IMR-90 (cell line): ENCODE data around the gene PTGER2. TPM values are rescaled to one million over a fixed set of nuclear protein-coding genes. Genes with fewer than 3 reads are reported as not detected.

Experiments
- ATAC-seq: fragments of 200-7000 bp; cut with Tn5 transposase; 2 replicates; pipeline ENCODE4 v1.9.1; 2020; ENCODE audit warnings: low read depth, mild to moderate bottlenecking, moderate library complexity
- BruUV-seq: library from RNA; stranded (reverse); fragments of 400-500 nt; replicated peaks from 2 replicates; lab custom pipeline; 2021; lab: Mats Ljungman, UMichigan
- CTCF ChIA-PET: fragments of 300-600 bp; formaldehyde crosslinking; extraction: SDS; loops from one replicate; lab custom pipeline; 2021; ENCODE audit warnings: antibody characterized with exemption; lab: Yijun Ruan, JAX
- POLR2A ChIA-PET: fragments of 300-600 bp; sonication (Branson Sonifier 250); formaldehyde crosslinking; loops from one replicate; lab custom pipeline; 2022; ENCODE audit warnings: antibody characterized with exemption; ENCODE audit not compliant: unreplicated experiment; lab: Charles Lee
- DNase-seq: peaks from one replicate; pipeline ENCODE4 v3.0.0; 2013
- H2AFZ ChIP-seq: replicated peaks from 2 replicates; pipeline ENCODE3; 2013; ENCODE audit warnings: low read length, mild to moderate bottlenecking; ENCODE audit not compliant: poor library complexity
- H2AK5ac ChIP-seq: 2 replicates; pipeline ENCODE4 v1.6.1; 2013; ENCODE audit warnings: low read depth, low read length, inconsistent platforms
- H2AK9ac ChIP-seq: replicated peaks from 2 replicates; pipeline ENCODE3; 2013; ENCODE audit warnings: mild to moderate bottlenecking, low read depth, low read length, moderate library complexity; ENCODE audit not compliant: poor library complexity
- H2BK120ac ChIP-seq: 2 replicates; pipeline ENCODE4 v1.6.1; 2013; ENCODE audit warnings: low read depth, low read length, inconsistent platforms
- H2BK15ac ChIP-seq: 3 replicates; pipeline ENCODE4 v1.6.1; 2013; ENCODE audit warnings: low read depth, low read length, inconsistent platforms
- H2BK20ac ChIP-seq: 2 replicates; pipeline ENCODE4 v1.6.1; 2013; ENCODE audit warnings: low read depth, mild to moderate bottlenecking, inconsistent platforms, low read length, moderate library complexity
- H2BK5ac ChIP-seq: 2 replicates; pipeline ENCODE4 v1.6.1; 2013; ENCODE audit warnings: mild to moderate bottlenecking, low read depth, low read length, inconsistent platforms; ENCODE audit not compliant: poor library complexity, severe bottlenecking
- H3K14ac ChIP-seq: replicated peaks from 2 replicates; pipeline ENCODE4 v1.6.1; 2013; ENCODE audit warnings: low read depth, low read length, inconsistent platforms
- H3K18ac ChIP-seq: 2 replicates; pipeline ENCODE4 v1.6.1; 2013; ENCODE audit warnings: low read depth, low read length, control low read depth
- H3K23ac ChIP-seq: 2 replicates; pipeline ENCODE4 v1.6.1; 2013; ENCODE audit warnings: low read depth, low read length, inconsistent platforms
- H3K27ac ChIP-seq: 2 replicates; pipeline ENCODE4 v1.5.1; 2013; ENCODE audit warnings: mild to moderate bottlenecking, control low read depth, low read length; ENCODE audit not compliant: insufficient read depth
- H3K27me3 ChIP-seq: 2 replicates; pipeline ENCODE4 v1.6.1; 2013; ENCODE audit warnings: low read length; ENCODE audit not compliant: control insufficient read depth, insufficient read depth
- H3K36me3 ChIP-seq: 2 replicates; pipeline ENCODE4 v1.6.1; 2013; ENCODE audit warnings: low read length, mixed read lengths; ENCODE audit not compliant: control insufficient read depth, insufficient read depth
- H3K4ac ChIP-seq: 2 replicates; pipeline ENCODE4 v1.6.1; 2013; ENCODE audit warnings: low read depth, low read length, inconsistent platforms
- H3K4me1 ChIP-seq: 2 replicates; pipeline ENCODE4 v1.6.1; 2013; ENCODE audit warnings: low read length, mixed read lengths; ENCODE audit not compliant: control insufficient read depth, insufficient read depth
- H3K4me2 ChIP-seq: 2 replicates; pipeline ENCODE4 v1.6.1; 2013; ENCODE audit warnings: low read depth, mild to moderate bottlenecking, control low read depth, low read length, moderate library complexity
- H3K4me3 ChIP-seq: 2 replicates; pipeline ENCODE4 v1.5.1; 2013; ENCODE audit warnings: low read depth, mild to moderate bottlenecking, control low read depth, low read length, moderate library complexity; ENCODE audit not compliant: insufficient read depth
- H3K56ac ChIP-seq: 2 replicates; pipeline ENCODE4 v1.6.1; 2013; ENCODE audit warnings: low read length, inconsistent platforms; ENCODE audit not compliant: insufficient read depth; ENCODE audit errors: extremely low read depth
- H3K79me1 ChIP-seq, 2 experiments: 2 replicates each; pipeline ENCODE4 v1.6.1; 2013; ENCODE audit warnings: low read length in 2 of 2, inconsistent platforms in 1 of 2, low read depth in 1 of 2
- H3K9ac ChIP-seq: 2 replicates; pipeline ENCODE4 v1.6.1; 2013; ENCODE audit warnings: low read depth, low read length, control low read depth
- H3K9me1 ChIP-seq: 2 replicates; pipeline ENCODE4 v1.6.1; 2013; ENCODE audit warnings: low read length, inconsistent platforms; ENCODE audit not compliant: insufficient read depth
- H3K9me3 ChIP-seq: 2 replicates; pipeline ENCODE4 v1.6.1; 2013; ENCODE audit warnings: low read length; ENCODE audit not compliant: control insufficient read depth, insufficient read depth
- H4K20me1 ChIP-seq: 2 replicates; pipeline ENCODE4 v1.6.1; 2013; ENCODE audit warnings: low read length, inconsistent platforms; ENCODE audit not compliant: insufficient read depth
- H4K5ac ChIP-seq: 2 replicates; pipeline ENCODE4 v1.6.1; 2013; ENCODE audit warnings: mild to moderate bottlenecking, low read depth, low read length, control low read depth
- H4K8ac ChIP-seq, 2 experiments: 2 replicates each; pipeline ENCODE4 v1.6.1; 2013; ENCODE audit warnings: low read depth in 2 of 2, low read length in 2 of 2, control low read depth in 1 of 2, inconsistent platforms in 1 of 2
- H4K91ac ChIP-seq: 2 replicates; pipeline ENCODE4 v1.6.1; 2013; ENCODE audit warnings: low read depth, low read length, inconsistent platforms; ENCODE audit not compliant: insufficient read depth
- BHLHE40 ChIP-seq: fragments of 150-350 bp; IDR thresholded peaks from 2 replicates; pipeline ENCODE4 v1.6.1; 2016; ENCODE audit warnings: mild to moderate bottlenecking, low read depth, low read length
- CEBPB ChIP-seq: IDR thresholded peaks from 2 replicates; pipeline ENCODE4 v1.6.1; 2012; ENCODE audit warnings: low read depth, low read length, improper control_type of control experiment
- CHD1 ChIP-seq: IDR thresholded peaks from 2 replicates; pipeline ENCODE4 v1.6.1; 2012; ENCODE audit warnings: low read depth, low read length, improper control_type of control experiment
- FOS ChIP-seq: fragments of 150-350 bp; IDR thresholded peaks from 2 replicates; pipeline ENCODE4 v1.6.1; 2016; ENCODE audit warnings: low read depth, low read length
- MAFK ChIP-seq: IDR thresholded peaks from 2 replicates; pipeline ENCODE4 v1.6.1; 2012; ENCODE audit warnings: low read depth, low read length, improper control_type of control experiment
- MAZ ChIP-seq: IDR thresholded peaks from 2 replicates; pipeline ENCODE4 v1.6.1; 2012; ENCODE audit warnings: low read depth, mild to moderate bottlenecking, low read length, improper control_type of control experiment, moderate library complexity, borderline replicate concordance
- MXI1 ChIP-seq: IDR thresholded peaks from 2 replicates; pipeline ENCODE4 v1.6.1; 2012; ENCODE audit warnings: low read depth, mild to moderate bottlenecking, low read length, moderate library complexity, borderline replicate concordance
- NFE2L2 ChIP-seq: fragments of 150-350 bp; IDR thresholded peaks from 2 replicates; pipeline ENCODE4 v1.6.1; 2016; ENCODE audit warnings: low read depth, mild to moderate bottlenecking, low read length
- POLR2A ChIP-seq: IDR thresholded peaks from 2 replicates; pipeline ENCODE4 v1.6.1; 2012; ENCODE audit warnings: mild to moderate bottlenecking, low read depth, low read length
- RAD21 ChIP-seq: IDR thresholded peaks from 2 replicates; pipeline ENCODE4 v1.6.1; 2012; ENCODE audit warnings: low read length, improper control_type of control experiment
- RCOR1 ChIP-seq: IDR thresholded peaks from 2 replicates; pipeline ENCODE4 v1.6.1; 2012; ENCODE audit warnings: mild to moderate bottlenecking, low read length, improper control_type of control experiment; ENCODE audit not compliant: insufficient replicate concordance
- RFX5 ChIP-seq: IDR thresholded peaks from 2 replicates; pipeline ENCODE4 v1.8.0; 2012; ENCODE audit warnings: low read depth, mild to moderate bottlenecking, low read length, moderate library complexity
- SMC3 ChIP-seq: fragments of 150-350 bp; IDR thresholded peaks from 2 replicates; pipeline ENCODE4 v1.6.1; 2016; ENCODE audit warnings: low read depth, mild to moderate bottlenecking, antibody characterized with exemption, low read length, moderate library complexity
- WGBS, 2 experiments: methylation state at CpG; one replicate each; pipeline versions ENCODE4 v1.1.5 to v1.1.7; 2013; ENCODE audit warnings: missing lambda C conversion rate in 2 of 2; ENCODE audit not compliant: insufficient read length in 1 of 2; ENCODE audit errors: extremely low coverage in 2 of 2; 5-methylcytosine and 5-hydroxymethylcytosine counted together
- dilution Hi-C: fragments of 300-500 bp; cut with HindIII; formaldehyde crosslinking; loops from one replicate; pipeline ENCODE4 v1.14.3; 2018; ENCODE audit warnings: low sequenced_read_pairs; ENCODE audit not compliant: unreplicated experiment
- in situ Hi-C: fragments of 300-500 bp; cut with MboI; formaldehyde crosslinking; loops from 3 replicates; pipeline ENCODE4 v1.14.3; 2019; ENCODE audit warnings: low sequenced_read_pairs, inconsistent platforms, mixed read lengths
- intact Hi-C: fragments of 100-400 bp; cut with micrococcal nuclease; formaldehyde crosslinking; loops from 2 replicates; pipeline ENCODE4 v1.10.0; 2022
- polyA plus RNA-seq, 3 experiments: library from polyadenylated mRNA; depleted of rRNA; stranded (reverse); fragments of >200 nt; gene quantifications; 2 replicates each; pipeline ENCODE4 v1.2.3, GENCODE V29; 2012; ENCODE audit warnings: low replicate concordance in 1 of 3
- total RNA-seq: library from RNA; depleted of rRNA; stranded (reverse); fragments of >200 nt; gene quantifications from 2 replicates; pipeline ENCODE4 v1.2.3, GENCODE V29; 2012
- TF ChIP-seq, protein P1 (sequence below): fragments of 150-350 bp; IDR thresholded peaks from 2 replicates; pipeline ENCODE4 v1.6.1; 2016; ENCODE audit warnings: low read depth, mild to moderate bottlenecking, low read length, moderate library complexity, borderline replicate concordance
- TF ChIP-seq, protein P2 (sequence below): conservative IDR thresholded peaks from 2 replicates; pipeline ENCODE4 v1.5.1; 2012; ENCODE audit warnings: mild to moderate bottlenecking, low read depth, low read length, improper control_type of control experiment
- TF ChIP-seq, protein P3 (sequence below): fragments of 150-350 bp; IDR thresholded peaks from 2 replicates; pipeline ENCODE4 v1.6.1; 2017; ENCODE audit warnings: mild to moderate bottlenecking, antibody characterized with exemption, low read length, low read depth

The PTGER2 gene
- total and polyA plus RNA-seq, 2 of the 4 experiments (the other 2 are of a cell fraction) = 24.7 to 58.5 TPM

- POLR2A ChIA-PET = no interaction called here
- ATAC-seq (no peak), DNase-seq (no peak)
- Histone ChIP-seq H3K9me1 (peaks cover 4% of the 10 kb centered on the region; the same call in 1 of the 2 replicates), H4K91ac (no peak overlapping the region), H3K27ac (no peak overlapping the region), H4K20me1 (no peaks in the 10 kb centered on the region), H3K36me3 (no peaks in the 10 kb centered on the region), H2BK120ac (no peak overlapping the region), H3K18ac (no peak overlapping the region), H2AK9ac (no peak overlapping the region), H3K9me3 (no peaks in the 10 kb centered on the region), H2AK5ac (no peak overlapping the region), H3K56ac (no peak overlapping the region), H3K23ac (no peak overlapping the region), H2BK20ac (no peak overlapping the region), H4K5ac (no peak overlapping the region), H3K9ac (no peak overlapping the region), H3K27me3 (no peaks in the 10 kb centered on the region), H4K8ac (no peak overlapping the region), H2AFZ (no peak overlapping the region), H2BK15ac (no peak overlapping the region), H3K14ac (no peak overlapping the region), H3K79me1 (peaks cover 11 to 21% of the 10 kb centered on the region in 2 experiments; a peak in 2 of 4 replicates), H2BK5ac (no peak overlapping the region), H3K4me1 (peaks cover 10% of the 10 kb centered on the region), H3K4me2 (no peak overlapping the region), H3K4me3 (no peak overlapping the region), H3K4ac (no peak overlapping the region)
- in situ Hi-C loops = loop anchor here (25.0 kb wide), 1 partner anchor 380 kb away; the partner anchor contains the start of gene ERO1A
- intact Hi-C loops = no loop called here
- TF ChIP-seq NFE2L2 (no peak), MXI1 (no peak), RFX5 (no peak), CEBPB (no peak), MAZ (no peak), RCOR1 (no peak), CHD1 (no peak), FOS (no peak), POLR2A (no peak), RAD21 (no peak), MAFK (no peak), SMC3 (no peak), BHLHE40 (no peak)
- TF ChIP-seq, protein P1, sequence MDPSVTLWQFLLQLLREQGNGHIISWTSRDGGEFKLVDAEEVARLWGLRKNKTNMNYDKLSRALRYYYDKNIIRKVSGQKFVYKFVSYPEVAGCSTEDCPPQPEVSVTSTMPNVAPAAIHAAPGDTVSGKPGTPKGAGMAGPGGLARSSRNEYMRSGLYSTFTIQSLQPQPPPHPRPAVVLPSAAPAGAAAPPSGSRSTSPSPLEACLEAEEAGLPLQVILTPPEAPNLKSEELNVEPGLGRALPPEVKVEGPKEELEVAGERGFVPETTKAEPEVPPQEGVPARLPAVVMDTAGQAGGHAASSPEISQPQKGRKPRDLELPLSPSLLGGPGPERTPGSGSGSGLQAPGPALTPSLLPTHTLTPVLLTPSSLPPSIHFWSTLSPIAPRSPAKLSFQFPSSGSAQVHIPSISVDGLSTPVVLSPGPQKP = no peak
- TF ChIP-seq, protein P2, sequence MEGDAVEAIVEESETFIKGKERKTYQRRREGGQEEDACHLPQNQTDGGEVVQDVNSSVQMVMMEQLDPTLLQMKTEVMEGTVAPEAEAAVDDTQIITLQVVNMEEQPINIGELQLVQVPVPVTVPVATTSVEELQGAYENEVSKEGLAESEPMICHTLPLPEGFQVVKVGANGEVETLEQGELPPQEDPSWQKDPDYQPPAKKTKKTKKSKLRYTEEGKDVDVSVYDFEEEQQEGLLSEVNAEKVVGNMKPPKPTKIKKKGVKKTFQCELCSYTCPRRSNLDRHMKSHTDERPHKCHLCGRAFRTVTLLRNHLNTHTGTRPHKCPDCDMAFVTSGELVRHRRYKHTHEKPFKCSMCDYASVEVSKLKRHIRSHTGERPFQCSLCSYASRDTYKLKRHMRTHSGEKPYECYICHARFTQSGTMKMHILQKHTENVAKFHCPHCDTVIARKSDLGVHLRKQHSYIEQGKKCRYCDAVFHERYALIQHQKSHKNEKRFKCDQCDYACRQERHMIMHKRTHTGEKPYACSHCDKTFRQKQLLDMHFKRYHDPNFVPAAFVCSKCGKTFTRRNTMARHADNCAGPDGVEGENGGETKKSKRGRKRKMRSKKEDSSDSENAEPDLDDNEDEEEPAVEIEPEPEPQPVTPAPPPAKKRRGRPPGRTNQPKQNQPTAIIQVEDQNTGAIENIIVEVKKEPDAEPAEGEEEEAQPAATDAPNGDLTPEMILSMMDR = no peak
- TF ChIP-seq, protein P3, sequence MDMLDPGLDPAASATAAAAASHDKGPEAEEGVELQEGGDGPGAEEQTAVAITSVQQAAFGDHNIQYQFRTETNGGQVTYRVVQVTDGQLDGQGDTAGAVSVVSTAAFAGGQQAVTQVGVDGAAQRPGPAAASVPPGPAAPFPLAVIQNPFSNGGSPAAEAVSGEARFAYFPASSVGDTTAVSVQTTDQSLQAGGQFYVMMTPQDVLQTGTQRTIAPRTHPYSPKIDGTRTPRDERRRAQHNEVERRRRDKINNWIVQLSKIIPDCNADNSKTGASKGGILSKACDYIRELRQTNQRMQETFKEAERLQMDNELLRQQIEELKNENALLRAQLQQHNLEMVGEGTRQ = no peak
- dilution Hi-C loops = no loop called here
- WGBS, 2 experiments = no CpG with 5 or more reads among the region's 4 CpGs
- BruUV-seq = no TSS peak
- CTCF ChIA-PET = interaction anchor here (0.6 kb wide), 1 partner anchor 1799 kb away, joined by 3 read pairs; no protein-coding TSS in a partner anchor
Observed at GRCh38 chr14:52307376-52307775, 6.7 kb upstream of the PTGER2 start.
